Midbrain (tissue), 1 donor: Measurements from ENCODE around the gene KLHL36.
"Not testable (repeated sequence)": the region's sequence is repeated elsewhere in the genome, so short reads cannot be mapped to it uniquely, and the experiment has no call there.

Source experiments
- DNase-seq: peaks from one replicate; lab custom pipeline; 2025; lab: John Stamatoyannopoulos, UW

KLHL36 gene

DNA sequence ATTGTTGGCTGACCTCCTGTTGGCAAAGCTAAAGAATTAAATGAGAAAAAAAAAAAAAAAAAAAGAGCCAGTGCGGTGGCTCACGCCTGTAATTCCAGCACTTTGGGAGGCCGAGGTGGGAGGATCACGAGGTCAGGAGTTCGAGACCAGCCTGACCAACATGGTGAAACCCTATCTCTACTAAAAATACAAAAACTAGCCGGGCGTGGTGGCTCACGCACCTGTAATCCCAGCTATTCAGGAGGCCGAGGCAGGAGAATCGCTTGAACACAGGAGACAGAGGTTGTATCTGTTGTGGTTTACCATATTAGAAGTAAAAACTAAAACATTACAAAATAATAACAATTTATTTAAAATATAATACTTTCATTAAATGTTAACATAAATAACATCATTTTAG is 45.6 kb downstream of the KLHL36 start:
- DNase-seq: not testable (repeated sequence)

DNA sequence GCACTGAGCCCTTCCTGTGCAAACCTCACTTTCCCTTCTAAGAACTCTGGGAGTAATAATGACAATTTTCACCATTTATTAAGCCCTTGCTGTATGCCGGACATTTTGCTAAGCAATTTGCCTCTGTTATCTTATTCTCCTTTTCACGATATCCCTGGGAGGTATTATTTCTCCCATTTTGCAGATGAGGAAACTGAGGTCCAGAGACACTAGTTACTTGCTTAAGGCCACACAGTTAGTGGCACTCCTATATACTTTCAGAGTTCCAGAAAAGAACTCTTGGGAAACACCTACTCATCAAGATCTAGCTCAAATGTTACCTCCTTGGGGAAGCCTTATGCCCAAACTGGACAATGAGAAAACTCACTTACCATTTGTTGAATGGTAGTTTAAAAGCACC is 46.7 kb downstream of the KLHL36 start:
- DNase-seq: no peak

DNA sequence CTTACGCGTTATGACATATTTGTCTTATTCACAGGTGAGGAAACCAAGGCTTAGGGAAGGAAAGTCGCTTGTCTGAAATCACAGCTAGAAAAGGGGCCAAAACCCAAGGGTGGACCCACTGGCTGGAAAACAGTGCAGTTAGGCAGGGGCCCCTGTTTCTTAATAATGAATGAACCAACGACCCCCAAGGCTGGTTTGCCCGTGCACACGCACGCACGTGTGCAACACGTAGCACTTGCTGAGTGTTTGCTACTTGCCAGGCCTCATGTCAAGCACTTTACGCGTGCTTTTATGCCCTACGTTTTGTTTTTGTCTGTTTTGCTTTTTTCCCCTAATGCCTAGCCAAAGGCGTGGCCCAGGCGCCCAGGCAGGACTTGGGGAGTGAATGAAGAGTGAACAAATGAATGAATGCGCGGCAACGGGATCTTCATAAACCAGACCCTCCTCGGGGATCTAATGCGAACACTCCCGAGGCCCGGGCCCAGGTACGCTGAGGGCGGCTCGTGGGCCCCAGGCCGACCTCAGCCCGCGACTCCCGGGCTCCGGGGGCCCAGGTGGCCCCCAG is 50.9 kb downstream of the KLHL36 start:
- DNase-seq: no peak

DNA sequence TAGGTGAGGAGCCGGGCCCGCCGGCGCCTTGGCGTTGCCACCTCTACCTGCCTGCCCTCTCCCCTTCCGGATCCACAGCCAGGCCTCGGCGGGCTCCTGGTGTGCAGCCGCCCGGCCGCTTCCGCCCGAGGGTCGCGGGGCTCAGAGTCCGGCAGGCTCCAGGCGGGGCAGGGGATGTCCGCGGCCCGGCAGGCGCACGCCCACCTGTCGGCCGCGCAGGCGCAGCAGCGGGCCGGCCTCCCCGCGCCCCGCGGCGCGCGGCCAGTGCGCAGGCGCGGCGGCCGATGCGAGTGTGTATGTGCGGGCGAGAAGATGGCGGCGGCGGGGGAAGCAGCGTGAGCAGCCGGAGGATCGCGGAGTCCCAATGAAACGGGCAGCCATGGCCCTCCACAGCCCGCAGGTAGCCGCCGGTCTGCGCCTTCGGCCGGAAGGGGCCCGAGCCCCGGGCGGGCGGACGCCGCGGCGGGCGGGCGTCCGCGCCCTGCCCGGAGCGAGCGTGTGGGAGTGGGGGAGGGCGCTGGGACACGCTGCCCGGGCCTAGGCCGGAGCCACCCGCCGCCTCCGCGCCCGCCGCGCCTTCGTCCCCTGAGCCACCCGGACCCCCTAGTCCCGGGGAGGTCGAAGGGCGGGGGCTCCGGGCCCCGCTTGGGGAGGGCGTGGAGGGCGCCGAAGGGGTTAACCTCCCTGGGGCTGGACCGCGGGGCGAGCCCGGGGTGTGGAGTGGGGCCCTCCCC is 51.6 kb downstream of the KLHL36 start, which contains the start of gene USP10:
USP10 (plus strand) TSS at position 289 of the 734 bp plus-strand sequence; CDS start at position 380, 91 bp downstream.
- DNase-seq: peak; percentile 61

DNA sequence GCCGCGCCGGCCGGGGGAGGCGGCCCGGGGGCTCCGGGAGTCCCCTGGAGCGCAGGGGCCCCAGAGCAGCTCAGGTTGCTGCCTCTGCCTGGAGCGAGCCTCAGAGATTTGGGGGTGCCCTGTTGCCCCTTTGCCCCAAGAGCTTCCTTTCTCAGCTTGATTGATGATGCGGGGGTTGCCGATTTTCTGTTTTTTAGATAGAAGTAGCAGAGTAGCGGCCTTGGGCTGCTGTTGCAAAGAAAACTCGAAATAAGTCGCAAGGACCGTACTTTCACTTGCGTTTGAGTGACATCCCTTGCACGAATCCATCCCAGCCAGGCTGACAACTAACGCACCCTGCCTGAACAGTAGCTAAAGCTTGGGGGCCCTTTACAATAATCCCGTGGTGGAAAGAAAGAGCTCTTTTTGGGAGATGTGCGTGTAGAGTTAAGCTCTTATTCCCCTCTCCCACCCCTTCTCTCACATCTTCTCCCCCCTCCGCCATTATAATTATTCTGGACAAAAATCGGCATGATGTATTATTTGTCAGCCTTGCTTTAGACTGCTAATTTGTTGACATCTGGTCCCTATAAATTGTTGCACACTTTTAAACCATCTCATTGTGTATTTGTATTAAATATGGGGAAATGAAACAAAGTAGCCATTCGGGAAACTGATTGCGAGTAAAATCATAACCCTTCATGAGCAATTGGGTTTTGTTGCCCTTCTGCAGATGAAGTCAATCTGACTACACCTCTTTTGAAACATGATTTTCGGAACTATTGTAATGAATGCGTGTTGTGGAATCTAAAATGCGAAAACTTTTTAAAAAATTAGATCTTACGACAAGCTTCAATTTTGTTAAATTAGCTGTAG is 52.4 kb downstream of the KLHL36 start:
- peak; percentile 28 for DNase-seq

DNA sequence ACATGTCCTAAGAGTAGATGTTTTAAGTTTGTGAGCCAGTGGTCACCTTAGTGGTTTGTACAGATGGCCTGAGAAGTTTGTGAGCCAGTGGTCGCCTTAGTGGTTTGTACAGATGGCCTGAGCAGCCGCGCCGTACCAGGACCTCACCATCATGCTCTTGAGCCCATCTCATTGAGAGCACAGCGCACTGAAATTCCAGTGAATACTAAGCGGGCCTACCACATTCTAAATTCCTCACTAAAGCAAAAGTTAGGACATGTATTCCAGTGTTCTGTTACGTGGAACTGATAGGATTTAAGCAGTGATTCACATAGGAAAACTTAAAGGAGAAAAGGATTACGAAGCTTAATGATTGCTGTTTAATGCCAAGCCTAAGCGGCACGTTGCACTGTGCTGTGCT is 55.4 kb downstream of the KLHL36 start:
- DNase-seq: no peak

DNA sequence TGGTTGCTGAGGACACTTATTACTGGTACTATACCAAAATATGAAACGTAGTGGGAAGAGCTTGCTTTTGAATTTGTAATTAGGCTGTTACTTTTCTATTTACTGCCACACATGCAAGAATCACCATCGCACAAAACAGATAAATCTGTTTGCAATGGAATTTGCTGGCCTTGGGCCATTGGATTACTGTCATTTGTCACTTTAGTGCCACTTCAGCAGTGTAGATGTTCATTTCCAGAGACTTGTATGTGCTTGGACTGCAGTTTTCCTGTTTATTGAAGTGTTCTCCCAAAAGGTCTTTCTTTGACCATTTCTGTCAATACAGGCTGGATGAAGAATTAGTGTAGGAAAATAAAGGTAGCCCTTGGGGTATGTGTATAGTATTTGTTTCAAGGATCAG is 55.9 kb downstream of the KLHL36 start:
- no peak for DNase-seq

DNA sequence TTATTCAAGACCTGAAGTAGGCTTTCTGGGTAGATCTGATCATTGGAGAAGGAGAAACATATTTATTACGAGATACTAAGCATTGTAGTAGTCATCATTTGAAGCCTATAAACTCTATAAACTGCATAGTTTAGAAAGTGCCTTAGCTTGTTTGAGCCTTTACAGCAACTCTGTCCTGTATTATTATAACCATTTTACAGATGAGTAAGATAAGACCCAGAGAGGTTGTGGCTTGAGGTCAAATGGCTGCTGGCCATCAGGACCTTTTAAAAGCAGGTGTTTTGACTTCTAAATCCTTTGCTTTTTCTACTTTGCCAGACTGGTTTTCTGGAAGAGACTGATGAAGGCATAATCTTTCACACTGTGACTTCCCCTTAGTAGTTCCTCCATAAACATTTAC is 58.5 kb downstream of the KLHL36 start:
- no peak for DNase-seq

DNA sequence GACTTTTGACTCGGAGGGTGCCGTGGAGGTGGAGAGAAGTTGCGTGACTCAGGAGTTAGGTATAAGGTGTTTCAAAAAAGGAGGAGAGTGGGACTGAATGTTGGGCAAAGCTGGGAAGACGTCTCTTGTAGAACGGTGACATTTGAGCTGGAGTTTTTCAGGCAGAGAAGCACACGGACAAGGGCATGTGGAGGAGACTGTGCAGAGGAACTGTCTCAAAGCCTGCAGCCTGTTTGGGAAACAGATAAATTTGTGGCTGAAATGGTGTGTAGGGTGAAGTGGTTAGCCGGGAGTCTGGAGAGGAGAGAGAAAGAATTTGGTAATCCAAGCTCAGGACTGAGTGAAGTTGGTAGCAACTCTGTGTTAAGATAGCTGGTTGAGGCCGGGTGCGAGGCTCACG is 61.3 kb downstream of the KLHL36 start:
- no peak for DNase-seq

DNA sequence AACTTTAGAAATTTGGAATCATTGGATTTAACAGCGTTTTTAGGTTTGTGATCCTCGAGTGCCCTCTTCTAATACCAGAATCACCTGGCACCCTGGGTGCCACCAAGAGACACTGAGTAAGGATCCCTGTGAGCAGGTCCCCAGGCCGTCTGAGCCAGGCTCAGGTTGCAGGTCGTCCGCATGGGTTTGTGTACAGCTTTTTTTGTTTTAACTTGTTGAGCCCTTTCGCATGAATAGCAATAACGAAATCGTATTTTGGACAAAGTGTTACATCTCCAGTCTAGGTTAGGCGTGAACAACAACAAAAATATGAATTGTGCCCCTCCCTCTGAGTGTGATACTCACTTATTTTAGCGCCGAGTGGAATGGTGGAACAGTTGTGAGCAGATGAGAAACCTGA is 62.4 kb downstream of the KLHL36 start:
- no peak for DNase-seq
